Trophoblast cell (in vitro differentiated cells and primary cell): ENCODE measurements around the gene ZBTB20.
A peak's percentile ranks its signal among the peaks of the same experiment; 100 is the strongest.

Source experiments
- DNase-seq, 2 donors: peaks; one replicate each; pipeline ENCODE4 v3.0.0-alpha.2; 2016
- H2AFZ ChIP-seq: 2 replicates; pipeline ENCODE4 v1.6.1; 2013; ENCODE audit warnings: low read length, moderate library complexity, mild to moderate bottlenecking; ENCODE audit not compliant: insufficient read depth, poor library complexity
- H2AK5ac ChIP-seq: 2 replicates; pipeline ENCODE4 v1.6.1; 2013; ENCODE audit warnings: mild to moderate bottlenecking, low read length
- H2BK120ac ChIP-seq: 2 replicates; pipeline ENCODE4 v1.6.1; 2013; ENCODE audit warnings: low read length, mild to moderate bottlenecking, moderate library complexity; ENCODE audit not compliant: insufficient read depth, poor library complexity
- H2BK12ac ChIP-seq: 2 replicates; pipeline ENCODE4 v1.6.1; 2013; ENCODE audit warnings: mild to moderate bottlenecking, low read length, moderate library complexity
- H2BK5ac ChIP-seq: 2 replicates; pipeline ENCODE4 v1.6.1; 2013; ENCODE audit warnings: low read length, low read depth, moderate library complexity, mild to moderate bottlenecking; ENCODE audit not compliant: poor library complexity
- H3K14ac ChIP-seq: 2 replicates; pipeline ENCODE4 v1.6.1; 2013; ENCODE audit warnings: mild to moderate bottlenecking, low read length
- H3K18ac ChIP-seq: 2 replicates; pipeline ENCODE4 v1.6.1; 2013; ENCODE audit warnings: mild to moderate bottlenecking, low read length
- H3K23ac ChIP-seq: 2 replicates; pipeline ENCODE4 v1.6.1; 2013; ENCODE audit warnings: low read length
- H3K27ac ChIP-seq: 2 replicates; pipeline ENCODE4 v1.5.1; 2013; ENCODE audit warnings: low read depth, mild to moderate bottlenecking, inconsistent platforms, low read length, moderate library complexity
- H3K27me3 ChIP-seq: 2 replicates; pipeline ENCODE4 v1.6.1; 2013; ENCODE audit warnings: inconsistent platforms, mild to moderate bottlenecking, low read length, moderate library complexity; ENCODE audit not compliant: insufficient read depth
- H3K36me3 ChIP-seq, 2 experiments: 1 replicate in 1 of 2; 2 replicates in 1 of 2; pipeline ENCODE4 v1.6.1; 2013; ENCODE audit warnings: low read length in 2 of 2, mild to moderate bottlenecking in 2 of 2, moderate library complexity in 1 of 2; ENCODE audit not compliant: insufficient read depth in 2 of 2, control insufficient read depth in 1 of 2
- H3K4ac ChIP-seq: 2 replicates; pipeline ENCODE4 v1.6.1; 2013; ENCODE audit warnings: low read depth, mild to moderate bottlenecking, low read length, moderate library complexity
- H3K4me1 ChIP-seq, 2 experiments: 1 replicate in 1 of 2; 2 replicates in 1 of 2; pipeline ENCODE4 v1.6.1; 2013; ENCODE audit warnings: low read length in 2 of 2, mild to moderate bottlenecking in 2 of 2, moderate library complexity in 1 of 2; ENCODE audit not compliant: insufficient read depth in 2 of 2, control insufficient read depth in 1 of 2
- H3K4me2 ChIP-seq: 2 replicates; pipeline ENCODE4 v1.6.1; 2013; ENCODE audit warnings: inconsistent platforms, mild to moderate bottlenecking, low read length, moderate library complexity
- H3K4me3 ChIP-seq: 2 replicates; pipeline ENCODE4 v1.5.1; 2013; ENCODE audit warnings: mild to moderate bottlenecking, low read depth, low read length, inconsistent platforms
- H3K79me1 ChIP-seq: one replicate; pipeline ENCODE4 v1.6.1; 2013; ENCODE audit warnings: low read length
- H3K79me2 ChIP-seq: 2 replicates; pipeline ENCODE4 v1.6.1; 2013; ENCODE audit warnings: low read length, mild to moderate bottlenecking; ENCODE audit not compliant: control insufficient read depth, insufficient read depth, poor library complexity
- H3K9ac ChIP-seq: 2 replicates; pipeline ENCODE4 v1.6.1; 2013; ENCODE audit warnings: mild to moderate bottlenecking, low read length
- H3K9me3 ChIP-seq: 2 replicates; pipeline ENCODE4 v1.6.1; 2013; ENCODE audit warnings: low read depth, mild to moderate bottlenecking, control low read depth, inconsistent platforms, low read length; ENCODE audit not compliant: insufficient read depth
- H4K12ac ChIP-seq: 2 replicates; pipeline ENCODE4 v1.6.1; 2013; ENCODE audit warnings: low read depth, mild to moderate bottlenecking, low read length, moderate library complexity
- H4K8ac ChIP-seq: 2 replicates; pipeline ENCODE4 v1.6.1; 2013; ENCODE audit warnings: low read depth, mild to moderate bottlenecking, low read length, moderate library complexity
- H4K91ac ChIP-seq: one replicate; pipeline ENCODE4 v1.6.1; 2013; ENCODE audit warnings: low read depth, mild to moderate bottlenecking, low read length, moderate library complexity
- WGBS: extraction: QIAGEN DNeasy Blood & Tissue Kit; methylation state at CpG from one replicate; pipeline ENCODE4 v1.1.7; 2013; ENCODE audit warnings: missing lambda C conversion rate; ENCODE audit not compliant: insufficient read length, insufficient coverage; ENCODE audit errors: extremely low coverage; 5-methylcytosine and 5-hydroxymethylcytosine counted together

ZBTB20 gene

DNA sequence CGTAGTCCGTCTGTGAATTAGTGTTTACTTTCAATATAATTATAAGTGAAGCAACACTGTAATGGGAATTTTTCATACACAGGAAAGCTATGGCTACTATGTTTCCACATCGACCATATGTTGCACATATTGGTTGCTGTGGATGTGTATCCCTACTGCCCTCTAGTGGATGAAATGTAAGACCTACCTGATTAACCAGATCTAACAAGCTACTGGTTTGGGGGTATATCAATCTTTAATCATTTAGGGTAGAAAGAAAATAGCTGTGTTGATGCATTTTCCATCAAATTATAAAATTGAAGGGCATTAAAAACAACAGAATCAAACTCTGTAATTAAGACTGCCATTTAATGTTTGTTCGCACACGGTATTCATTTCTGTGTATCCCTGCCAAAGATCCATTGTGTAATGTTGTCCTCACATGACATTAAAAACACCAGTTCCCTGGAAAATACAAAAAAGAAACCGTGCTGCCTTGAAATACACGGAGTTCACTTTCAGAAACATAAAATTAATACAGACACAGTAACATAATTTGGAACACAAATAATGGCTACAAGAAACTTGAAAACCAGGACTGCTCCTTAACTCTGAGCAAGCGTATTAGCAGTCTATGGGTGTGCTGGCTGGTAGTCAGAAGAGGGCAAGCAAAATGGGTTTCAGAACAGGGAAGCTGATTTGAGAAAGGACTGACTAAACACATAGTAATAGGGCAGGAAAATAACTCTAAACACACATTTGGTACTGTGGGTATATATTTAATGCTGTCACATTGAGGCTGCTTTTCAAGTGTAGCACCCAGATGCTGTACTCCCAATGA, 728.2 kb downstream of the ZBTB20 start:
- H3K9me3 ChIP-seq, result no peaks in the 10 kb centered on the region
- no peak overlapping the region for H2BK5ac ChIP-seq
- no peaks in the 10 kb centered on the region for H3K36me3 ChIP-seq
- H3K79me2 ChIP-seq, result no peaks in the 10 kb centered on the region
- no peak overlapping the region for H2AFZ ChIP-seq
- H2BK120ac ChIP-seq, result no peak overlapping the region
- no peak overlapping the region for H2BK12ac ChIP-seq
- H3K4me1 ChIP-seq, result no peaks in the 10 kb centered on the region
- no peak overlapping the region for H3K4ac ChIP-seq
- H3K18ac ChIP-seq, result no peak overlapping the region
- no peak overlapping the region for H3K4me3 ChIP-seq
- no peak overlapping the region for H3K4me2 ChIP-seq
- H3K14ac ChIP-seq, result no peak overlapping the region
- WGBS, result no CpG with 5 or more reads among the region's 8 CpGs
- H4K8ac ChIP-seq, result no peak overlapping the region
- H3K9ac ChIP-seq, result no peak overlapping the region
- no peak overlapping the region for H3K27ac ChIP-seq
- H3K27me3 ChIP-seq, result no peaks in the 10 kb centered on the region
- no peaks in the 10 kb centered on the region for H3K79me1 ChIP-seq
- no peak overlapping the region for H2AK5ac ChIP-seq
- no peak overlapping the region for H4K12ac ChIP-seq
- DNase-seq, result peak; percentile 49 to 87
- no peak overlapping the region for H3K23ac ChIP-seq
- H4K91ac ChIP-seq, result no peak overlapping the region

DNA sequence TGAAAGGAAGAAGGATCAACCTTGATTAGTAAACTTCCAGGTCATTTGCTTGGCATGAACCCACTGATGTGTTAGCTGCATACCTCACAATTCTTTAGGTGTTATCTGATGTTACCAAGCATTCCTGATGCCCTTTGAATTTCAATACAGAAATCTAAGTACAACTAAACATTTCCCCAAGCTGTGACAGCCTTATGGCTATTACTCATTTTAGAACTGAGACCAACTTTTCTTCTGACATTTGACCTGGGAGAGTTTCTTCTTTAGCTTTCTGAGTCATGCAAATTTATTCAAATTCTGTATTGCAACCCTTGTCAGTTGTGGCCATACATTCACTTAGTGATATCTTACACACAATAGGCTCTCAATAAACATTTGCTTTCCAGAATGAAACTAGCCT, 729.0 kb downstream of the ZBTB20 start:
- Histone ChIP-seq H3K14ac (no peak overlapping the region), H3K4me1 (no peaks in the 10 kb centered on the region), H2AK5ac (no peak overlapping the region), H3K36me3 (no peaks in the 10 kb centered on the region), H3K23ac (no peak overlapping the region), H4K91ac (no peak overlapping the region), H3K27ac (no peak overlapping the region), H3K4ac (no peak overlapping the region), H3K9ac (no peak overlapping the region), H2BK120ac (no peak overlapping the region), H3K9me3 (no peaks in the 10 kb centered on the region), H3K4me3 (no peak overlapping the region), H3K79me2 (no peaks in the 10 kb centered on the region), H3K27me3 (no peaks in the 10 kb centered on the region), H3K18ac (no peak overlapping the region), H2AFZ (no peak overlapping the region), H2BK5ac (no peak overlapping the region), H2BK12ac (no peak overlapping the region), H4K8ac (no peak overlapping the region), H4K12ac (no peak overlapping the region), H3K79me1 (no peaks in the 10 kb centered on the region), H3K4me2 (no peak overlapping the region)
- DNase-seq, result peak; percentile 4 to 50

DNA sequence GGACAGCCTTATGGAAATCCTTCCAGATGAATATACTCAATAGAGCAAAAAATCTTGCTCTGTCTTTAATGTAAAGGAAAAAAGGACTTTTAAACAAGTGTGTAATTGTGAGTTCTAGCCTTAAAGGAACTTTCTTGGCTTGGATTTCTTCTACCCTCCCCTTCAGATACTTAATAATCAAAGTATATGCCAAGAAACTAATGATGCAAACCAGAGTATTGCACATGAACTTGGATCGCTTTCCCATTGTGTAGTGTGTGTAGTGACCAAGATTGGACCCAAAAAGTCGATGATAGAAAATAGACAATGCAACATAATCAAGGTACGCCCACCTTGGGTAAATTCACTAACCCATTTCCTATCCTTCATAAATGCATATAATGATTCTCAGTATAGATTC, 729.4 kb downstream of the ZBTB20 start:
- Histone ChIP-seq H3K36me3 (no peaks in the 10 kb centered on the region), H3K4me3 (no peak overlapping the region), H3K79me1 (no peaks in the 10 kb centered on the region), H3K4me2 (no peak overlapping the region), H2AFZ (no peak overlapping the region), H4K8ac (no peak overlapping the region), H3K18ac (no peak overlapping the region), H3K4me1 (no peaks in the 10 kb centered on the region), H3K9me3 (no peaks in the 10 kb centered on the region), H3K79me2 (no peaks in the 10 kb centered on the region), H2BK12ac (no peak overlapping the region), H3K23ac (no peak overlapping the region), H3K4ac (no peak overlapping the region), H2AK5ac (no peak overlapping the region), H4K91ac (no peak overlapping the region), H2BK5ac (no peak overlapping the region), H3K9ac (no peak overlapping the region), H3K27me3 (no peaks in the 10 kb centered on the region), H3K27ac (no peak overlapping the region), H4K12ac (no peak overlapping the region), H2BK120ac (no peak overlapping the region), H3K14ac (no peak overlapping the region)
- WGBS, result no CpG with 5 or more reads among the region's 3 CpGs
- no peak for DNase-seq

DNA sequence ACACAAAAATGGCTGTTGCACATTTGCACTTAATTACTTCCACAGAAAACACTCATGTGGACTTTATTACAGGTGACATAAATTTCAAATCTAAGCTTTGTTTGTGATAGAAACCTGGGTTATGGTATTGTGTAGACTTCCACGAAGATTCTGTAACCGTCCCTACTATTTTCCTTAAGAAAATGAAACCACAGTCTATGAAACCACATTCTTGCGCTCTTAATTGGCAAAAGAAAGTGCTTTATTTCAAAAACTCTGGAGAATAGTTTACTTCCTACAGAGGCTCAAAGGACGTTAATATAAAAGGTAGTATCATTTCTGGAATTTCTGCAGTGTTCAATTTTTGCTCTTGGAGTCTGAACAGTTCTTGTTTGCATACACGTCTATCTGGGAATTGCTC, 729.8 kb downstream of the ZBTB20 start:
- no peaks in the 10 kb centered on the region for H3K9me3 ChIP-seq
- H3K27ac ChIP-seq, result no peak overlapping the region
- no peak overlapping the region for H4K8ac ChIP-seq
- no peak overlapping the region for H2AK5ac ChIP-seq
- no CpG with 5 or more reads among the region's 5 CpGs for WGBS
- H2BK120ac ChIP-seq, result no peak overlapping the region
- H3K18ac ChIP-seq, result no peak overlapping the region
- no peak overlapping the region for H2BK12ac ChIP-seq
- DNase-seq, result no peak
- H3K79me1 ChIP-seq, result no peaks in the 10 kb centered on the region
- no peak overlapping the region for H3K9ac ChIP-seq
- H3K23ac ChIP-seq, result no peak overlapping the region
- no peaks in the 10 kb centered on the region for H3K79me2 ChIP-seq
- H2BK5ac ChIP-seq, result no peak overlapping the region
- no peak overlapping the region for H3K14ac ChIP-seq
- H4K91ac ChIP-seq, result no peak overlapping the region
- no peak overlapping the region for H4K12ac ChIP-seq
- H3K4me3 ChIP-seq, result no peak overlapping the region
- no peaks in the 10 kb centered on the region for H3K27me3 ChIP-seq
- no peaks in the 10 kb centered on the region for H3K36me3 ChIP-seq
- H3K4me1 ChIP-seq, result peaks cover 1 to 3% of the 10 kb centered on the region in 2 experiments
- H3K4ac ChIP-seq, result no peak overlapping the region
- no peak overlapping the region for H2AFZ ChIP-seq
- H3K4me2 ChIP-seq, result no peak overlapping the region
